ENCODE data around the gene ACP3.
"Not testable (repeated sequence)": the region's sequence is repeated elsewhere in the genome, so short reads cannot be mapped to it uniquely, and the experiment has no call there.

ACP3 gene

GRCh38 chr3:132292042-132292441, 25.2 kb upstream of the ACP3 start:
- no peak overlapping the region for H3K4me3 ChIP-seq (ENCODE audit: low read depth, low read length)
- no peak for TF ChIP-seq CTCF (IDR thresholded peaks at IDR 0.05; ENCODE audit: low read depth, low read length, missing control alignments)
- no peak for DNase-seq (ENCODE audit: low read depth)

GRCh38 chr3:132293251-132293650, 24.0 kb upstream of the ACP3 start:
- no peak for TF ChIP-seq CTCF (IDR thresholded peaks at IDR 0.05; ENCODE audit: low read depth, low read length, missing control alignments)
- H3K4me3 ChIP-seq (ENCODE audit: low read depth, low read length): no peak overlapping the region
- DNase-seq (ENCODE audit: low read depth): no peak

GRCh38 chr3:132294906-132295305, 22.3 kb upstream of the ACP3 start:
- no peak overlapping the region for H3K4me3 ChIP-seq (ENCODE audit: low read depth, low read length)

GRCh38 chr3:132303336-132304201, 13.6 kb upstream of the ACP3 start:
- not testable (repeated sequence) for H3K4me3 ChIP-seq (ENCODE audit: low read depth, low read length); DNase-seq (ENCODE audit: low read depth)

More at GRCh38 chr3:132294906-132295305, 22.3 kb upstream of the ACP3 start:
- DNase-seq (ENCODE audit: low read depth): no peak
- TF ChIP-seq CTCF (IDR thresholded peaks at IDR 0.05; ENCODE audit: low read depth, low read length, missing control alignments): no peak

- H3K4me3 ChIP-seq (ENCODE audit: low read depth, low read length); DNase-seq (ENCODE audit: low read depth): not testable (repeated sequence)
Measured at GRCh38 chr3:132304351-132304750, 12.9 kb upstream of the ACP3 start.

- not testable (repeated sequence) for H3K4me3 ChIP-seq (ENCODE audit: low read depth, low read length); DNase-seq (ENCODE audit: low read depth)
Measured at GRCh38 chr3:132310057-132310456, 7.2 kb upstream of the ACP3 start.

- TF ChIP-seq CTCF (IDR thresholded peaks at IDR 0.05; ENCODE audit: low read depth, low read length, missing control alignments): no peak
- no peak for DNase-seq (ENCODE audit: low read depth)
- H3K4me3 ChIP-seq (ENCODE audit: low read depth, low read length): no peak overlapping the region
Measured at GRCh38 chr3:132311316-132311715, 5.9 kb upstream of the ACP3 start.

GRCh38 chr3:132311841-132312240, 5.4 kb upstream of the ACP3 start:
- TF ChIP-seq CTCF (IDR thresholded peaks at IDR 0.05; ENCODE audit: low read depth, low read length, missing control alignments): no peak
- DNase-seq (ENCODE audit: low read depth): no peak
- no peak overlapping the region for H3K4me3 ChIP-seq (ENCODE audit: low read depth, low read length)

Measured in GM12864 (cell line).